HEK293T (cell line): Measurements from ENCODE around the gene SETBP1.

ENCODE experiments used
- CTCF ChIA-PET: fragments of 350-600 bp; formaldehyde crosslinking; extraction: SDS; loops from one replicate; lab custom pipeline; 2021; ENCODE audit warnings: antibody characterized with exemption, inconsistent platforms; lab: Yijun Ruan, JAX
- POLR2A ChIA-PET: fragments of 350-600 bp; formaldehyde crosslinking; extraction: SDS; loops from one replicate; lab custom pipeline; 2020; ENCODE audit warnings: antibody characterized with exemption, inconsistent platforms; lab: Yijun Ruan, JAX
- DNase-seq: peaks from one replicate; pipeline ENCODE4 v3.0.0; 2012; ENCODE audit warnings: mixed read lengths; ENCODE audit errors: extremely low spot score
- ARNT ChIP-seq: fragments of 450-650 bp; IDR thresholded peaks from 2 replicates; pipeline ENCODE4 v1.6.1; 2017; ENCODE audit warnings: mild to moderate bottlenecking
- BHLHE40 ChIP-seq: fragments of 450-650 bp; IDR thresholded peaks from 2 replicates; pipeline ENCODE4 v1.6.1; 2016; ENCODE audit warnings: mild to moderate bottlenecking, moderate library complexity, borderline replicate concordance
- CTBP1 ChIP-seq: fragments of 450-650 bp; IDR thresholded peaks from 2 replicates; pipeline ENCODE4 v1.6.1; 2016; ENCODE audit warnings: borderline replicate concordance
- ELF4 ChIP-seq: fragments of 450-650 bp; IDR thresholded peaks from 2 replicates; pipeline ENCODE4 v1.6.1; 2017; ENCODE audit warnings: antibody characterized with exemption
- FOXA1 ChIP-seq: fragments of 450-650 bp; IDR thresholded peaks from 2 replicates; pipeline ENCODE4 v1.6.1; 2016; ENCODE audit warnings: mild to moderate bottlenecking
- FOXK2 ChIP-seq: fragments of 450-650 bp; IDR thresholded peaks from 2 replicates; pipeline ENCODE4 v1.6.1; 2016; ENCODE audit warnings: mild to moderate bottlenecking
- FOXM1 ChIP-seq: fragments of 450-650 bp; IDR thresholded peaks from 2 replicates; pipeline ENCODE4 v1.6.1; 2017; ENCODE audit warnings: mild to moderate bottlenecking, borderline replicate concordance
- HDGF ChIP-seq: fragments of 450-650 bp; IDR thresholded peaks from 2 replicates; pipeline ENCODE4 v1.6.1; 2017; ENCODE audit warnings: antibody characterized with exemption, borderline replicate concordance
- L3MBTL2 ChIP-seq: fragments of 450-650 bp; conservative IDR thresholded peaks from 2 replicates; pipeline ENCODE4 v1.6.1; 2016; ENCODE audit warnings: mild to moderate bottlenecking
- LEF1 ChIP-seq: fragments of 450-650 bp; IDR thresholded peaks from 2 replicates; pipeline ENCODE4 v1.6.1; 2017; ENCODE audit warnings: mild to moderate bottlenecking, borderline replicate concordance
- NFRKB ChIP-seq: fragments of 450-650 bp; IDR thresholded peaks from 2 replicates; pipeline ENCODE4 v1.6.1; 2016; ENCODE audit warnings: mild to moderate bottlenecking, moderate library complexity
- PKNOX1 ChIP-seq: fragments of 450-650 bp; IDR thresholded peaks from 2 replicates; pipeline ENCODE4 v1.6.1; 2016
- SP1 ChIP-seq: fragments of 450-650 bp; IDR thresholded peaks from 2 replicates; pipeline ENCODE4 v1.6.1; 2017
- SUZ12 ChIP-seq: fragments of 450-650 bp; IDR thresholded peaks from 2 replicates; pipeline ENCODE4 v1.6.1; 2016; ENCODE audit warnings: mild to moderate bottlenecking
- TARDBP ChIP-seq: fragments of 450-650 bp; IDR thresholded peaks from 2 replicates; pipeline ENCODE4 v1.6.1; 2016
- ZNF384 ChIP-seq: fragments of 450-650 bp; IDR thresholded peaks from 2 replicates; pipeline ENCODE4 v1.6.1; 2016

The SETBP1 gene

DNA sequence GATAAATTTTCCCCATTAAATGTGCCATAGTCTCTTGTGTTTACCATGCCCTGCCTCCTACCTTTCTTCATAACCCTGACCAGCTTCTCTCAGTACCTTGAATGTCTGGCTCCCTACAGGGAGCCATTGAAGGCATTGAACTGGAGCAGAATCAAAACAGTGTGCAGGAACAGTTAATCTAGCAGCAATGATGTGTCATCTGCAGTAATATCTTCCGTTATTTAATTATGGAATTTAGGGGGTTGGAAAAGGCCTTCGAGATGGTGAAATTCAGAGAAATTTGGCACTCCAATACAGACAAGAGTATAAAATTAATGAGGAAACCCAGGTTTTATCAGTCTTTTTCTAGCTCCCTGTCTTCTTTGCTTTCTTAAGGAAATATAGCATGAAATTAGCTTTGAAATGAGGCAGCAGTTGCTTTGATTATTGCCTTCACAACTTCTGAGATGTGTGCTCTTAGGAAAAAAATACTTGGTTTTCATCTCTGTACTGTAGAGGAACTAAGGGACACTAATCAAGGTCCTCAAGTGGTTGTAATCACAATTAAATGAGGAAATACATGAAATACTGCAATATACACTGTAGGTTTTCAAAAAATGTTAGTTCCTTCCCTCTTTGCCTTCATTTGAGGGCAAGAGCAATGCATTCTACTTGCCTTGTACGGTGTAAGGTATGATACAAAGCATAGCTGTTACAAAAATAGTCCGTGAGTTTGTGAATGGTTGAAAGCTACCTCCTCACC, 369.1 kb downstream of the SETBP1 start:
- CTCF ChIA-PET: no interaction called here
- POLR2A ChIA-PET: no interaction called here
- DNase-seq: no peak
- TF ChIP-seq FOXK2: no peak
- no peak for TF ChIP-seq SUZ12
- no peak for TF ChIP-seq ZNF384
- TF ChIP-seq ARNT: no peak
- TF ChIP-seq TARDBP: no peak
- no peak for TF ChIP-seq SP1
- TF ChIP-seq BHLHE40: no peak

DNA sequence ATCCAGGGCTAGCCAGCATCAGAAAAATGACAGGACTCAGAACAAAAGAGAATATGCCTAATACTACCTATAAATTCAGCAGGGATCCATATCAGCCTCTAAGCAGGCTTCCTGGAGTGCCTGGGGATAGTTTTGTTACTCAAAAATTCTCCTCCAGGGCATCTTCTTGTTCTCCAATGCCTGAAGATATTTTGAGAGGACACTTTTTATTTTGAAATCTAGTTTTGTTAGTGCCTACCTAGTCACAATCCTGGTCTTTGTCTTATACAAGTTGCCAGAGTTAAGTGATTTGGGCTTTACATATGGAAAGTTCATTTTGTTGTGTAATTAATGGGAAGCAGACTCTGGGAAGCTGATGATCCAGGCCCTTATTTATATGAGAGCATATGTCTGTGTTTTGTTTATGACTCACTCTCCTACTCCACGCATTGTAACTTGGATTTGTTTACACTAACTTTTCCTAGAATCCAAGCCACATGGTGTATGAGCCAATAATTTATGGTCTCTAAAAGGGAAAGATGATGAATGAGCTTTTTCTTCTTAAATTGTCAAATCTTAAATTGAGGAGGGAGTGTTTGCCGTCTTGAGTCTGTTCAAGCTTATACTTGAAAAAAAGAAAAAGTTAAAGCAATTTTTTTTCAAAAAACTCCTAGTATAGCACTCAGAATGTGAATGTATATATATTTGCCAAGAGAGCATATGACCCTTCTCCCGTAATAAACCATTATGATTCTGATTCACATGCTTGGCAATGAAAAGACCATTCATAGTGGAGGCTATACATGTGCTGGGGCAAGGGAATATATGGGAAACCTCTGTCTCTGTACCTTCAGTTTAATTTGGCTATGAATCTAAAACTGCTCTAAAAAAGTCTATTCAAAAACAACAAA, 370.3 kb downstream of the SETBP1 start:
- POLR2A ChIA-PET: no interaction called here
- CTCF ChIA-PET: no interaction called here
- DNase-seq: no peak
- TF ChIP-seq BHLHE40 (no peak), CTBP1 (no peak), LEF1 (no peak), ELF4 (no peak), ARNT (no peak), PKNOX1 (no peak), SP1 (no peak), FOXK2 (no peak), ZNF384 (no peak), NFRKB (no peak)

DNA sequence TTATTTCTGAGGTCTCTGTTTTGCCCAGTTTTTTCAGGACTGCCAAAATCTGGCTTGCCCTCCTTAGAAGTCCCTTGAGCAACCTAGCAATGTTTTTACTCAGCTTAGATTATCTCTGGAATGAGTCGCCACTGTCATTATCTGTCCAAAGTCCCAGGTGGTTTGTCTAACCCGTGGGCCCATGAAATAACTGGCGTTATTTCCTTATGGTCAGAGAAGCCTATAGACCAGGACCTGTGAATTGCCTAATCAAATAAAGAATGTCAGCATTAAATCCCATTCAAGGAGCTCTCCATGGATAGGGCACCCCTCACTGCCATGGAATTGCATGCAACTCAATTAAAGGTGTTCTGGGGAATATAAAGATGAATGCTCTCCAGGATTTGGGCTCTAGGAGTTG, 373.9 kb downstream of the SETBP1 start:
- POLR2A ChIA-PET: no interaction called here
- no peak for DNase-seq
- CTCF ChIA-PET: no interaction called here
- TF ChIP-seq CTBP1 (no peak), LEF1 (no peak), ZNF384 (no peak), L3MBTL2 (no peak), FOXM1 (no peak), ARNT (no peak), PKNOX1 (no peak), BHLHE40 (no peak), FOXA1 (no peak), NFRKB (no peak), ELF4 (no peak), SP1 (no peak), FOXK2 (no peak), HDGF (no peak), TARDBP (no peak), SUZ12 (no peak)

DNA sequence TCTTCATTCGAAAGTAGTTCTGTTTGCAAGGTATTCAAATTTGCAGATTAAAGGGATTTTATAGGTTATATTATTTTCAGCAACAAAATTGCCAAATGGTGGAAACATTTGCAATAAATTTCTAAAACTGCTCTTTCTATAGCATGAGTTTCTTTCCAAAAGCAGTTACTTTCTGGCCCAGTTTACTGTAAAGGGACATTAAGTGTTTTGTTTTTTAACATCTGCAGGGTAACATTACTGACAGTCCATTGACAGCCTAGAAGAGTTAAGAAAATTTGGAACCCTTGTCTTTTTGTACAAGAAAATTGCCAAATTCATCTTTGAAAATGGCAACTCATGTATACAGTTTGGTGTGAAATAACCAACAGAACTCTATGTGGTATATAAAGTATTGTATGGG, 375.1 kb downstream of the SETBP1 start:
- TF ChIP-seq FOXA1: no peak
- no peak for TF ChIP-seq HDGF
- no peak for TF ChIP-seq FOXK2
- no peak for TF ChIP-seq SP1
- TF ChIP-seq ELF4: no peak
- TF ChIP-seq SUZ12: no peak
- ChIA-PET POLR2A (no interaction called here), CTCF (no interaction called here)
- no peak for DNase-seq

- no peak for DNase-seq
- TF ChIP-seq FOXM1 (no peak), TARDBP (no peak), HDGF (no peak), SUZ12 (no peak), SP1 (no peak), ELF4 (no peak), CTBP1 (no peak), NFRKB (no peak), L3MBTL2 (no peak), FOXA1 (no peak), ZNF384 (no peak), BHLHE40 (no peak), ARNT (no peak), PKNOX1 (no peak)
- ChIA-PET CTCF (no interaction called here), POLR2A (no interaction called here)
Measured at GRCh38 chr18:45056926-45057325, 376.2 kb downstream of the SETBP1 start.

- no peak for DNase-seq
- TF ChIP-seq SUZ12 (no peak), TARDBP (no peak), FOXM1 (no peak), NFRKB (no peak), LEF1 (no peak), L3MBTL2 (no peak), HDGF (no peak), FOXK2 (no peak), CTBP1 (no peak), FOXA1 (no peak), ARNT (no peak), ZNF384 (no peak)
- POLR2A ChIA-PET: no interaction called here
- CTCF ChIA-PET: no interaction called here
Measured at GRCh38 chr18:45057955-45058600, 377.4 kb downstream of the SETBP1 start.
